GM12878 (cell line): Measurements from ENCODE around the gene HOXC13. TPM values are rescaled to one million over a fixed set of nuclear protein-coding genes. Genes with fewer than 3 reads are reported as not detected.

ENCODE experiments used
- ATAC-seq: fragments of 200-7000 bp; cut with Tn5 transposase; 3 replicates; pipeline ENCODE4 v1.9.1; 2020; ENCODE audit warnings: mild to moderate bottlenecking, moderate library complexity
- BruUV-seq: library from RNA; stranded (reverse); fragments of 400-500 nt; replicated peaks from 2 replicates; lab custom pipeline; 2021; lab: Mats Ljungman, UMichigan
- CTCF ChIA-PET: fragments of 300-600 bp; sonication (Branson Sonifier 250); formaldehyde crosslinking; extraction: SDS; loops from one replicate; lab custom pipeline; 2021; ENCODE audit warnings: inconsistent platforms; lab: Yijun Ruan, JAX
- POLR2A ChIA-PET: fragments of 350-600 bp; formaldehyde crosslinking; extraction: SDS; loops from one replicate; lab custom pipeline; 2021; ENCODE audit warnings: inconsistent platforms; lab: Charles Lee
- RAD21 ChIA-PET: fragments of 300-600 bp; sonication (Branson Sonifier 250); formaldehyde crosslinking; loops from one replicate; lab custom pipeline; 2023; ENCODE audit warnings: antibody characterized with exemption; ENCODE audit not compliant: unreplicated experiment; lab: Charles Lee
- SMC1A ChIA-PET: fragments of 300-600 bp; sonication (Branson Sonifier 250); formaldehyde crosslinking; loops from one replicate; lab custom pipeline; 2023; ENCODE audit not compliant: unreplicated experiment, uncharacterized antibody; lab: Charles Lee
- DNase-seq: peaks from one replicate; pipeline ENCODE4 v3.0.0-alpha.2; 2011; ENCODE audit warnings: low read depth, low spot score
- FAIRE-seq: peaks from 3 replicates; lab custom pipeline; 2011; peaks lifted over from hg19 to GRCh38; lab: Jason Lieb, UNC
- H2AFZ ChIP-seq: 2 replicates; pipeline ENCODE4 v1.6.0; 2011; ENCODE audit warnings: low read depth, low read length, control low read depth; ENCODE audit not compliant: control insufficient read depth
- H3K27ac ChIP-seq: 2 replicates; pipeline ENCODE4 v1.5.1; 2011; ENCODE audit warnings: control low read depth; ENCODE audit not compliant: control insufficient read depth, insufficient read depth
- H3K27me3 ChIP-seq, 2 experiments: replicated peaks in 1 of 2; 2 replicates each; pipeline versions ENCODE4 v1.6.0 to v1.6.1; 2011; ENCODE audit warnings: low read length in 1 of 2; ENCODE audit not compliant: control insufficient read depth in 2 of 2, insufficient read depth in 2 of 2
- H3K36me3 ChIP-seq, 2 experiments: 2 replicates each; pipeline ENCODE4 v1.5.1; 2011; ENCODE audit warnings: low read length in 1 of 2; ENCODE audit not compliant: control insufficient read depth in 2 of 2, insufficient read depth in 2 of 2
- H3K4me1 ChIP-seq: 2 replicates; pipeline ENCODE4 v1.6.1; 2011; ENCODE audit warnings: mild to moderate bottlenecking, low read length, moderate library complexity, mixed read lengths; ENCODE audit not compliant: control insufficient read depth, insufficient read depth
- H3K4me2 ChIP-seq: 2 replicates; pipeline ENCODE4 v1.6.0; 2011; ENCODE audit warnings: control low read depth; ENCODE audit not compliant: control insufficient read depth, insufficient read depth
- H3K4me3 ChIP-seq: fragments of 200-600 bp; sonication (generic); 2 replicates; pipeline ENCODE4 v1.5.1; 2016
- H3K79me2 ChIP-seq: 2 replicates; pipeline ENCODE4 v1.6.0; 2011; ENCODE audit warnings: low read length; ENCODE audit not compliant: control insufficient read depth, insufficient read depth
- H3K9ac ChIP-seq: 2 replicates; pipeline ENCODE4 v1.8.0; 2011; ENCODE audit warnings: low read length, control low read depth, mixed read lengths; ENCODE audit not compliant: control insufficient read depth, insufficient read depth
- H3K9me3 ChIP-seq: replicated peaks from 3 replicates; pipeline ENCODE4 v1.5.1; 2011; ENCODE audit warnings: mild to moderate bottlenecking, low read length; ENCODE audit not compliant: control insufficient read depth, insufficient read depth
- H4K20me1 ChIP-seq: 2 replicates; pipeline ENCODE4 v1.6.0; 2011; ENCODE audit not compliant: control insufficient read depth, insufficient read depth
- WGBS: methylation state at CpG from one replicate; pipeline ENCODE4 v1.1.6; 2016; ENCODE audit warnings: low lambda C conversion rate; ENCODE audit not compliant: insufficient replicate concordance, insufficient coverage; ENCODE audit errors: missing lambda C conversion rate; 5-methylcytosine and 5-hydroxymethylcytosine counted together
- in situ Hi-C: fragments of 300-500 bp; cut with MboI; formaldehyde crosslinking; loops from 9 replicates; pipeline ENCODE4 v1.14.3; 2018; ENCODE audit warnings: mixed read lengths
- intact Hi-C: fragments of 100-400 bp; cut with micrococcal nuclease; formaldehyde crosslinking; loops from one replicate; pipeline ENCODE4 v1.14.2; 2022; ENCODE audit not compliant: unreplicated experiment
- polyA plus RNA-seq, 11 experiments: library from polyadenylated mRNA; depleted of rRNA in 4 of 11; unstranded in 6 of 11; stranded (reverse) in 5 of 11; fragments of >200 nt; fragmentation: Nextera tagmentation in 4 of 11; fragmentation: Illumina TruSeq in 1 of 11; extraction: Ambion mirVana in 4 of 11; extraction: Trizol in 1 of 11; gene quantifications; 1 replicate in 1 of 11; 2 replicates in 10 of 11; pipeline versions ENCODE4 v1.2.1 to v1.2.3, GENCODE V29; 2011 to 2016; ENCODE audit warnings: inconsistent platforms in 2 of 11, missing spikeins in 2 of 11, low read depth in 1 of 11
- total RNA-seq, 4 experiments: library from RNA; depleted of rRNA in 3 of 4; stranded (reverse); fragments of >200 nt in 3 of 4; fragmentation: Illumina TruSeq in 1 of 4; extraction: Trizol in 1 of 4; gene quantifications; 2 replicates each; pipeline versions ENCODE4 v1.2.1 to v1.2.3, GENCODE V29; 2013 to 2021
- TF ChIP-seq, protein P1 (sequence below): IDR thresholded peaks from 2 replicates; pipeline ENCODE4 v1.6.1; 2012; ENCODE audit warnings: improper control_type of control experiment, low read depth, low read length; ENCODE audit not compliant: insufficient replicate concordance

The HOXC13 gene
- total and polyA plus RNA-seq, 10 of the 15 experiments (the other 5 are each of a cell fraction or from before 2014, with no cell fraction given) = not detected

DNA sequence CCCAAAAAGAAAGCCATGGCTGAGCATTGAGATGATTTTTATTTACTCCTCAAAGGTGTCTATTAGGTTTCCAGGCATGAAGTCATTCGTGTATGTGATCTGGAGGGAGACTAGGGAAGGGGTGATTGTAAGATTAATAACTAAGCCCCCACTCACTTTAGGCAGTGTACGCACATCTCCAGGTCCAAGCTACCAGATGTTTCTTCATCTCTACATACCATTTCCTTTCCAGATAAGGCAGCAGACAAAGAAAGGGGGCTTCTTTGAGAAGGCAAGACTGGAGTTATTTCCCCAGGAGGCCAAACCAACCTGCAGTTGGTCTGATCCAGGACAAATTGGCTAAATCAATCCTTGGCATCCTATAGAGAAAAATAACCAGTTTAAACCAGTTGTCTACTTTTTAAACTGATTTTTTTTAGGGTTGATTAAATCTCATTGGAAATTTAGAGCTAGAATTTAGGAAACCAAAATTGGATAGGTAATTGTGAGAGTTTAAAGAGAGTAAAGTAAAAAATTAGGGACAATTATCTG, 3.9 kb downstream of the HOXC13 start:
- Histone ChIP-seq H3K4me1 (no peaks in the 10 kb centered on the region), H4K20me1 (no peaks in the 10 kb centered on the region), H2AFZ (no peak overlapping the region), H3K27me3 (peaks cover 15 to 41% of the 10 kb centered on the region in 2 experiments), H3K9ac (no peak overlapping the region), H3K4me3 (no peak overlapping the region), H3K9me3 (no peaks in the 10 kb centered on the region; the same call in 1 of the 3 replicates), H3K79me2 (no peaks in the 10 kb centered on the region), H3K36me3 (no peaks in the 10 kb centered on the region), H3K27ac (no peak overlapping the region), H3K4me2 (no peak overlapping the region)
- ChIA-PET SMC1A (no interaction called here), CTCF (no interaction called here), RAD21 (interaction anchor here (0.7 kb wide), 1 partner anchor 196 kb away, joined by 3 read pairs; no protein-coding TSS in a partner anchor), POLR2A (no interaction called here)
- TF ChIP-seq, protein P1, sequence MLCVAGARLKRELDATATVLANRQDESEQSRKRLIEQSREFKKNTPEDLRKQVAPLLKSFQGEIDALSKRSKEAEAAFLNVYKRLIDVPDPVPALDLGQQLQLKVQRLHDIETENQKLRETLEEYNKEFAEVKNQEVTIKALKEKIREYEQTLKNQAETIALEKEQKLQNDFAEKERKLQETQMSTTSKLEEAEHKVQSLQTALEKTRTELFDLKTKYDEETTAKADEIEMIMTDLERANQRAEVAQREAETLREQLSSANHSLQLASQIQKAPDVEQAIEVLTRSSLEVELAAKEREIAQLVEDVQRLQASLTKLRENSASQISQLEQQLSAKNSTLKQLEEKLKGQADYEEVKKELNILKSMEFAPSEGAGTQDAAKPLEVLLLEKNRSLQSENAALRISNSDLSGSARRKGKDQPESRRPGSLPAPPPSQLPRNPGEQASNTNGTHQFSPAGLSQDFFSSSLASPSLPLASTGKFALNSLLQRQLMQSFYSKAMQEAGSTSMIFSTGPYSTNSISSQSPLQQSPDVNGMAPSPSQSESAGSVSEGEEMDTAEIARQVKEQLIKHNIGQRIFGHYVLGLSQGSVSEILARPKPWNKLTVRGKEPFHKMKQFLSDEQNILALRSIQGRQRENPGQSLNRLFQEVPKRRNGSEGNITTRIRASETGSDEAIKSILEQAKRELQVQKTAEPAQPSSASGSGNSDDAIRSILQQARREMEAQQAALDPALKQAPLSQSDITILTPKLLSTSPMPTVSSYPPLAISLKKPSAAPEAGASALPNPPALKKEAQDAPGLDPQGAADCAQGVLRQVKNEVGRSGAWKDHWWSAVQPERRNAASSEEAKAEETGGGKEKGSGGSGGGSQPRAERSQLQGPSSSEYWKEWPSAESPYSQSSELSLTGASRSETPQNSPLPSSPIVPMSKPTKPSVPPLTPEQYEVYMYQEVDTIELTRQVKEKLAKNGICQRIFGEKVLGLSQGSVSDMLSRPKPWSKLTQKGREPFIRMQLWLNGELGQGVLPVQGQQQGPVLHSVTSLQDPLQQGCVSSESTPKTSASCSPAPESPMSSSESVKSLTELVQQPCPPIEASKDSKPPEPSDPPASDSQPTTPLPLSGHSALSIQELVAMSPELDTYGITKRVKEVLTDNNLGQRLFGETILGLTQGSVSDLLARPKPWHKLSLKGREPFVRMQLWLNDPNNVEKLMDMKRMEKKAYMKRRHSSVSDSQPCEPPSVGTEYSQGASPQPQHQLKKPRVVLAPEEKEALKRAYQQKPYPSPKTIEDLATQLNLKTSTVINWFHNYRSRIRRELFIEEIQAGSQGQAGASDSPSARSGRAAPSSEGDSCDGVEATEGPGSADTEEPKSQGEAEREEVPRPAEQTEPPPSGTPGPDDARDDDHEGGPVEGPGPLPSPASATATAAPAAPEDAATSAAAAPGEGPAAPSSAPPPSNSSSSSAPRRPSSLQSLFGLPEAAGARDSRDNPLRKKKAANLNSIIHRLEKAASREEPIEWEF = no peak
- intact Hi-C loops = no loop called here
- BruUV-seq = no TSS peak
- DNase-seq (no peak), FAIRE-seq (no peak), ATAC-seq (no peak)
- WGBS = 0% methylated on average over 2 of the region's 2 CpGs
- in situ Hi-C loops = no loop called here
